ENCODE data around the gene OCEL1. TPM values are rescaled to one million over a fixed set of nuclear protein-coding genes. Genes with fewer than 3 reads are reported as not detected.

The OCEL1 gene
- total and polyA plus RNA-seq, 2 of the 13 experiments (the other 11 are each of a cell fraction or from before 2014, with no cell fraction given), result 10.6 to 17.2 TPM

- TF ChIP-seq ZNF407 (CRISPR knock-in tag; IDR thresholded peaks at IDR 0.05; ENCODE audit: not compliant biosample characterization) (no peak), CENPT (CRISPR knock-in tag; IDR thresholded peaks at IDR 0.05; ENCODE audit: low read depth) (no peak), RAD51 (IDR thresholded peaks at IDR 0.05; ENCODE audit: borderline replicate concordance) (no peak), ZNF790 (CRISPR knock-in tag; IDR thresholded peaks at IDR 0.05; ENCODE audit: borderline replicate concordance) (no peak), TBL1XR1 (IDR thresholded peaks at IDR 0.05; ENCODE audit: borderline replicate concordance, low read length, partially characterized antibody) (no peak), MAF1 (CRISPR knock-in tag; IDR thresholded peaks at IDR 0.05; ENCODE audit: borderline replicate concordance) (no peak), ZFP36 (IDR thresholded peaks at IDR 0.05; ENCODE audit: borderline replicate concordance, low read depth, low read length, partially characterized antibody) (no peak), ZGPAT (CRISPR knock-in tag; IDR thresholded peaks at IDR 0.05) (peak; percentile 72), ZNF292 (CRISPR knock-in tag; IDR thresholded peaks at IDR 0.05; ENCODE audit: borderline replicate concordance, low read depth) (peak; percentile 69; the same call in 1 of the 2 replicates), NR2C2 (CRISPR knock-in tag; IDR thresholded peaks at IDR 0.05; ENCODE audit: borderline replicate concordance) (no peak; the same call in 1 of the 2 replicates), KLF16 (CRISPR knock-in tag; IDR thresholded peaks at IDR 0.05) (no peak), ZNF788 (CRISPR knock-in tag; IDR thresholded peaks at IDR 0.05; ENCODE audit: borderline replicate concordance) (peak; percentile 77), BCLAF1 (IDR thresholded peaks at IDR 0.05) (no peak), MIXL1 (CRISPR knock-in tag; IDR thresholded peaks at IDR 0.05) (no peak), REL (CRISPR knock-in tag; conservative IDR thresholded peaks at IDR 0.05) (no peak), ZNF580 (CRISPR knock-in tag; IDR thresholded peaks at IDR 0.05; ENCODE audit: borderline replicate concordance, low read depth) (peak; percentile 42; the same call in 1 of the 2 replicates), NFATC3 (CRISPR knock-in tag; IDR thresholded peaks at IDR 0.05) (no peak)
Observed at GRCh38 chr19:17255150-17255621, 29.2 kb downstream of the OCEL1 start (continued).

All from HepG2 (cell line).